NB4 (cell line): ENCODE results near the gene CELA1.

ENCODE experiments used
- DNase-seq: peaks from one replicate; pipeline ENCODE4 v3.0.0; 2010; ENCODE audit warnings: low read depth
- H3K4me3 ChIP-seq: one replicate; pipeline ENCODE4 v1.5.1; 2011; ENCODE audit warnings: mild to moderate bottlenecking, low read depth, low read length, moderate library complexity
- MYC ChIP-seq: IDR thresholded peaks from 2 replicates; pipeline ENCODE4 v1.6.1; 2011; ENCODE audit warnings: low read depth, low read length
- POLR2A ChIP-seq: IDR thresholded peaks from 2 replicates; pipeline ENCODE4 v1.6.1; 2011; ENCODE audit warnings: mild to moderate bottlenecking; ENCODE audit not compliant: insufficient read length; ENCODE audit errors: extremely low read depth
- TF ChIP-seq, protein P1 (sequence below): IDR thresholded peaks from 2 replicates; pipeline ENCODE4 v1.6.1; 2011; ENCODE audit warnings: low read depth, low read length
- TF ChIP-seq, protein P2 (sequence below): IDR thresholded peaks from one replicate; pipeline ENCODE4 v1.5.1; 2012; ENCODE audit warnings: low read depth, low read length

The CELA1 gene

DNA sequence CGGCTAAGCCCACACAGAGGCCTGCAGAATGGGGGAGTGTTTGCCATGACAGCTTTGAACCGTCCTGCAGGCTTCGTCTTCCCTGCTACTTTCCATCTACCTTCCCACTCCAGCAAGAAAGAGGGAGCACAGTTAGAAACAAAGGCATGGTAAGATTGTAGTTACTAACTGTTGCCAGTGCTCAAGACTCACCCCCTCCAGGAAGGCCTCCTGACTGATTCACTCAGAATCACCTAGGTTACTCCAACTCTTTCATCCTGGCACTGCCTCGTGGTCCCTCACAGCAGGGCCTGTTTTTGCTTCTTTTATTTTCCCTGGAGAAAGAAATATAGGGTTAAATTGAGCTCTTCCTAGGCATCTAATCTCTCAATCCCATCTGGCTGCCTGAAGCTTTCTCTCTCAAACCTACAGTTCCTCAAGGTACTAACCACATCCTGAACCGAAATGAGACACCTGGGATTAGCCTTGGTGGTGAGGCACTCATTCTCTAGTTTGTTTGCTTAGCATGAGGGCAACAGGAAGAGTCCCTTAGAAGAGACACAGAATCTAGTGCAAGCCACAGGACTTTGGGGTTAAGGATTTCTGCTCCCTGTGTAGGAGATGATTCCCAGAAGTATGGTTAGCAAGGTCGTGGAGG, 36.9 kb upstream of the CELA1 start:
- H3K4me3 ChIP-seq: no peak overlapping the region
- TF ChIP-seq, protein P1, sequence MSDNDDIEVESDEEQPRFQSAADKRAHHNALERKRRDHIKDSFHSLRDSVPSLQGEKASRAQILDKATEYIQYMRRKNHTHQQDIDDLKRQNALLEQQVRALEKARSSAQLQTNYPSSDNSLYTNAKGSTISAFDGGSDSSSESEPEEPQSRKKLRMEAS: no peak
- TF ChIP-seq POLR2A (no peak), MYC (no peak)
- TF ChIP-seq, protein P2, sequence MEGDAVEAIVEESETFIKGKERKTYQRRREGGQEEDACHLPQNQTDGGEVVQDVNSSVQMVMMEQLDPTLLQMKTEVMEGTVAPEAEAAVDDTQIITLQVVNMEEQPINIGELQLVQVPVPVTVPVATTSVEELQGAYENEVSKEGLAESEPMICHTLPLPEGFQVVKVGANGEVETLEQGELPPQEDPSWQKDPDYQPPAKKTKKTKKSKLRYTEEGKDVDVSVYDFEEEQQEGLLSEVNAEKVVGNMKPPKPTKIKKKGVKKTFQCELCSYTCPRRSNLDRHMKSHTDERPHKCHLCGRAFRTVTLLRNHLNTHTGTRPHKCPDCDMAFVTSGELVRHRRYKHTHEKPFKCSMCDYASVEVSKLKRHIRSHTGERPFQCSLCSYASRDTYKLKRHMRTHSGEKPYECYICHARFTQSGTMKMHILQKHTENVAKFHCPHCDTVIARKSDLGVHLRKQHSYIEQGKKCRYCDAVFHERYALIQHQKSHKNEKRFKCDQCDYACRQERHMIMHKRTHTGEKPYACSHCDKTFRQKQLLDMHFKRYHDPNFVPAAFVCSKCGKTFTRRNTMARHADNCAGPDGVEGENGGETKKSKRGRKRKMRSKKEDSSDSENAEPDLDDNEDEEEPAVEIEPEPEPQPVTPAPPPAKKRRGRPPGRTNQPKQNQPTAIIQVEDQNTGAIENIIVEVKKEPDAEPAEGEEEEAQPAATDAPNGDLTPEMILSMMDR: no peak
- peak; percentile 36 for DNase-seq

DNA sequence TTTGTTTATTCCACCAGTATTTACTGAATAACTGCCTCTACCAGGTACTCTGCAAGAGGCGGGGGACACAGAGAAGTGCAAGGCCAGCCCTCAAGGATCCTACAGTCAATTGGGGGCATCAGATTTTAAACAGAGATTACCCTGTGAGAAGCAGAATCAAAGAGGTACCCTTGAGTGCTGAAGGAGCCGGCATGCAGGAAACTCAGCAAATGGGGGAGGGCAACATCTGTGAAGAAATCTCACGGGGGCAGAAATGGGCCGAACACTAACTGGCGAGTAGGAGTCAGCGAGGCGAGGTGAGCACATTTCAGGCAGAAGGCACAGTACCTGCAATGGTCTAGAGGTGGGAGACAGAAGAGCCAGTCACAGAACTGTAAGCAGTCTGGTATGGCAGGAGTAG, 35.7 kb upstream of the CELA1 start:
- TF ChIP-seq, protein P1: no peak
- TF ChIP-seq, protein P2: no peak
- TF ChIP-seq POLR2A (no peak), MYC (no peak)
- no peak overlapping the region for H3K4me3 ChIP-seq
- DNase-seq: no peak

DNA sequence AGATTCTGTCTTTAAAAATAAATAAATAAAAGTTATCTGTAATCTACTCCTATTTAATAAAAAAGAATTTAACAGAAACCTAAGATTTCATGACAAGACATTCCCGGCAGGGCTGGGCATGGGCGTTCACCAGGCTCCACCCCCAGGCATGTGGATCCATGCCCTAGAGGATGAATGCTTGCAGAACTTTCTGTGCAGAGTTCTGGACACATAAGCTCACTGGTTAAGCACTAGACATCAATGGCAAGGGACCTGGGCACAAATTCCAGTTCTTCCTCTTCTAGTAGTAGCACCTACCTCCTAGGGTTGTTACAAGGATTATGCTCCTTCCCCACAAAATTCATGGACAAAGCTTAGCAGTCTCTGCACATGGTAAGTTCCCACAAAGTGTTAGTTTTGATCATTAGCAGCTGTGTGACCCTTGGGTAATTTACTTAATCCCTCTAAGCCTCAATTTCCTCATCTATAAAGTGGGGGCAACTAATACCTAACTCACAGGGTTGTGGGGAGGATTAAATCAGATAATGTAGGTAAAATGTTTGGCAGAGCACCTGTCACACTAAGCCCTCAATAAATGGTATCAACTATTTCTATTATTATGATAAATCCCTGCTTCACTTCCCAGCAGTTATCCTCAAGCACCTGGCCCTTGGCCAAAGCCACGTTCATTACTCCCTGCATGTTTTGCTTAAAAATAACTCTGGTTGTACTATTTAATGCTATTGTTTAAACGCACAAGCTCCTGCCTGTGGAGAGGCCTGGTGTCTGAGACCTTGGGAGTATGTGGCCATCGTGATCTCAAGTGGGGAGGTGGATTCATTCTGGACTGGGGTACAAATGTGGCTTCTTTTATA, 35.0 kb upstream of the CELA1 start:
- TF ChIP-seq MYC: no peak
- TF ChIP-seq, protein P1: no peak
- no peak for DNase-seq
- no peak overlapping the region for H3K4me3 ChIP-seq

DNA sequence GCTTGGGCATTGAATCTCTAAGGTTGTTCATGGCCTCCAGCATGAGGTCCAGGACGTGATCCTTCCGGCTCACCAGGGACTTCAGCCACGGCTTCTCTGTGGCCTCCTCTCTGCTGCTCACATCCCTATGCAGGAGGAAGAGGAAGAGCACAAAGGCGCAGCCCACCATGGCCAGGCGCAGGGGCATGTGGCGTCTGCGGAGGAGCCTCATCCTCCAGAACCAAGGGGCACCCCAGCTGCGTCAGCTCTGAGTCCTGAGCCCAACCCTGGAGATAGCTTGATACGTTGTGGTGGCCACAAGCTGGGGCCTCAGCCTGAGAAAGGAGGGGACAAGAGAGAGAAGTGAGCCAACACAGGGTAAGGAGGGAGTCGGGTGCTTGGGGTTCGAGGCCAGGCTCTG, 33.1 kb upstream of the CELA1 start:
- H3K4me3 ChIP-seq: no peak overlapping the region
- TF ChIP-seq, protein P2: no peak
- TF ChIP-seq, protein P1: no peak
- TF ChIP-seq POLR2A: no peak
- no peak for TF ChIP-seq MYC

DNA sequence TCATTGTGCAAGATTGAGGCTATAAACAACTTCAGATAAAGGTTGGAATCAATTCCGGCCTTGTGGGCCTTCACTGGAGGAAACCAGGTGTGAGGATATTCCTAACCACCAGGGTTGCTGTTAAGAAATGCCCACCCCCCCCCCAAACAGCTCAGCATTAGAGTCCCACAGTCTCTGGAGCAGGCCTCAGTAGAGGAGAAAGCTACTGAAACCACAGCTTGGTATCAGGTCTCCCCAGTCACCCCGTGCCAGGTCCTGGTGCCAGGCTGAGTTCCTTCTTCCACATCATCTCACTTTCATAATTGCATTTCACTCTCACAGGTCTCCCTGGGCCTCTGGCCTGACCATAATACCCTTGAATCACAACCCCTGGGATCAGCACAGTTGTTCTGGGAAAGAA, 32.3 kb upstream of the CELA1 start:
- H3K4me3 ChIP-seq: no peak overlapping the region
- TF ChIP-seq MYC (no peak), POLR2A (no peak)
- TF ChIP-seq, protein P1: no peak
- TF ChIP-seq, protein P2: no peak
- no peak for DNase-seq

More for the DNA sequence above, 33.1 kb upstream of the CELA1 start:
- DNase-seq: no peak
